ENCODE results near the gene ZDHHC14. TPM values are rescaled to one million over a fixed set of nuclear protein-coding genes. Genes with fewer than 3 reads are reported as not detected.
A peak's percentile ranks its signal among the peaks of the same experiment; 100 is the strongest.

The ZDHHC14 gene
- total RNA-seq, 1 donor from 2014 or later, result 6.8 TPM

GRCh38 chr6:157534134-157534871 is 153.3 kb downstream of the ZDHHC14 start:
- Histone ChIP-seq H3K4me3 (ENCODE audit: low read length in 3 of 3) (no peak overlapping the region), H3K4me1 (ENCODE audit: control insufficient read depth in 3 of 3, insufficient read depth in 3 of 3, low read length in 3 of 3) (peaks cover 29 to 61% (median 41%) of the 10 kb centered on the region in 3 donors), H3K9ac (ENCODE audit: low read depth in 1 of 3, low read length in 3 of 3) (no peak overlapping the region), H3K27me3 (ENCODE audit: control insufficient read depth in 3 of 3, insufficient read depth in 3 of 3, low read length in 3 of 3) (no peaks in the 10 kb centered on the region), H3K9me3 (ENCODE audit: control insufficient read depth in 3 of 3, low read length in 3 of 3) (no peaks in the 10 kb centered on the region), H3K36me3 (ENCODE audit: control insufficient read depth in 3 of 3, insufficient read depth in 3 of 3, low read length in 3 of 3) (no peaks in the 10 kb centered on the region), H3K27ac (ENCODE audit: low read depth, low read length) (no peak overlapping the region)

DNA sequence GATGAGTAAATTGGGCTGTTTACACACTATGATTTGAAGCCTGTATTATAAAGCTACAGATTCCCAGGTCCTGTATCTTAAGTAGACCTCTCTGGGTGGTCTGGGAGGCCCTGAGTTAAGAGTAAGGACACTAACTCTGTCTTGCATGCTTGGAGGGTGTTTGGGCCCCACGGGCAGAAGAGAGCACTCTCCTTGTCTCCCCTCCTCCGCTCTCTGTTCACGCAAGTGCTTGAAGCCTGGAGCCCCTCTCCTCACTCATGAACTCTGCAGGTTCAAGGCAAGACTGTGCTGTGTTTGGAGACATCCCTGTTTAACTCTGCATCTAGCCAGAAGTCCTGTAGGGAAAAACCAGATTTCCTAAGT is 154.0 kb downstream of the ZDHHC14 start:
- Histone ChIP-seq H3K27ac (ENCODE audit: low read depth, low read length) (peak overlapping the region; percentile 34), H3K9ac (ENCODE audit: low read depth in 1 of 3, low read length in 3 of 3) (peak overlapping the region in 1 of 3 donors; percentile 58), H3K27me3 (ENCODE audit: control insufficient read depth in 3 of 3, insufficient read depth in 3 of 3, low read length in 3 of 3) (no peaks in the 10 kb centered on the region), H3K9me3 (ENCODE audit: control insufficient read depth in 3 of 3, low read length in 3 of 3) (no peaks in the 10 kb centered on the region), H3K36me3 (ENCODE audit: control insufficient read depth in 3 of 3, insufficient read depth in 3 of 3, low read length in 3 of 3) (no peaks in the 10 kb centered on the region), H3K4me1 (ENCODE audit: control insufficient read depth in 3 of 3, insufficient read depth in 3 of 3, low read length in 3 of 3) (peaks cover 31 to 63% (median 39%) of the 10 kb centered on the region in 3 donors), H3K4me3 (ENCODE audit: low read length in 3 of 3) (no peak overlapping the region)

- no peaks in the 10 kb centered on the region for H3K9me3 ChIP-seq (ENCODE audit: control insufficient read depth in 3 of 3, low read length in 3 of 3)
- peak overlapping the region in 1 of 3 donors; percentile 58 for H3K9ac ChIP-seq (ENCODE audit: low read depth in 1 of 3, low read length in 3 of 3)
These were observed 154.6 kb downstream of the ZDHHC14 start for GRCh38 chr6:157535340-157536222.

DNA sequence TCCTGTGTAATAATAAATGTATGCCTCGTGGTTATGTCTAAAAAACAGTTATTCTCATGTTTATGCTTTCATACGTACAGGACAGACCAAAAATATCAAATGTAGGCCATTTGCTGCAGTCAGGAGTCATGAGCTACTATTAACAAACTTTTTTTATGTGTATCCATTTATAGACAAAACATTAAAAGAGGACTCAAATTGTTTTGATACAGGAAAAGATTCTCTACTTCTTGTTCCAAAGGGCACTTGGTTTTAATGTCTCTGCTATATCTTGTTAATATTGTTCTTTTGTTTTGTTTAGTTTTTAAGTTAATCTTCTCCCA is 155.2 kb downstream of the ZDHHC14 start:
- Histone ChIP-seq H3K4me1 (ENCODE audit: control insufficient read depth in 3 of 3, insufficient read depth in 3 of 3, low read length in 3 of 3) (peaks cover 40 to 67% (median 47%) of the 10 kb centered on the region in 3 donors), H3K36me3 (ENCODE audit: control insufficient read depth in 3 of 3, insufficient read depth in 3 of 3, low read length in 3 of 3) (no peaks in the 10 kb centered on the region), H3K27ac (ENCODE audit: low read depth, low read length) (peak overlapping the region; percentile 34), H3K4me3 (ENCODE audit: low read length in 3 of 3) (no peak overlapping the region), H3K27me3 (ENCODE audit: control insufficient read depth in 3 of 3, insufficient read depth in 3 of 3, low read length in 3 of 3) (no peaks in the 10 kb centered on the region), H3K9me3 (ENCODE audit: control insufficient read depth in 3 of 3, low read length in 3 of 3) (no peaks in the 10 kb centered on the region), H3K9ac (ENCODE audit: low read depth in 1 of 3, low read length in 3 of 3) (no peak overlapping the region)

More at GRCh38 chr6:157535340-157536222, 154.6 kb downstream of the ZDHHC14 start:
- Histone ChIP-seq H3K4me1 (ENCODE audit: control insufficient read depth in 3 of 3, insufficient read depth in 3 of 3, low read length in 3 of 3) (peaks cover 37 to 68% (median 45%) of the 10 kb centered on the region in 3 donors), H3K4me3 (ENCODE audit: low read length in 3 of 3) (no peak overlapping the region), H3K27ac (ENCODE audit: low read depth, low read length) (peak overlapping the region; percentile 34), H3K36me3 (ENCODE audit: control insufficient read depth in 3 of 3, insufficient read depth in 3 of 3, low read length in 3 of 3) (no peaks in the 10 kb centered on the region), H3K27me3 (ENCODE audit: control insufficient read depth in 3 of 3, insufficient read depth in 3 of 3, low read length in 3 of 3) (no peaks in the 10 kb centered on the region)

GRCh38 chr6:157537556-157537955 is 156.6 kb downstream of the ZDHHC14 start:
- H3K9me3 ChIP-seq (ENCODE audit: control insufficient read depth in 3 of 3, low read length in 3 of 3), result no peaks in the 10 kb centered on the region
- no peaks in the 10 kb centered on the region for H3K36me3 ChIP-seq (ENCODE audit: control insufficient read depth in 3 of 3, insufficient read depth in 3 of 3, low read length in 3 of 3)
- peak overlapping the region in 1 of 3 donors; percentile 41 for H3K4me3 ChIP-seq (ENCODE audit: low read length in 3 of 3)
- H3K27ac ChIP-seq (ENCODE audit: low read depth, low read length), result peak overlapping the region; percentile 7
- peaks cover 46 to 71% (median 51%) of the 10 kb centered on the region in 3 donors for H3K4me1 ChIP-seq (ENCODE audit: control insufficient read depth in 3 of 3, insufficient read depth in 3 of 3, low read length in 3 of 3)
- no peaks in the 10 kb centered on the region for H3K27me3 ChIP-seq (ENCODE audit: control insufficient read depth in 3 of 3, insufficient read depth in 3 of 3, low read length in 3 of 3)
- no peak overlapping the region for H3K9ac ChIP-seq (ENCODE audit: low read depth in 1 of 3, low read length in 3 of 3)

DNA sequence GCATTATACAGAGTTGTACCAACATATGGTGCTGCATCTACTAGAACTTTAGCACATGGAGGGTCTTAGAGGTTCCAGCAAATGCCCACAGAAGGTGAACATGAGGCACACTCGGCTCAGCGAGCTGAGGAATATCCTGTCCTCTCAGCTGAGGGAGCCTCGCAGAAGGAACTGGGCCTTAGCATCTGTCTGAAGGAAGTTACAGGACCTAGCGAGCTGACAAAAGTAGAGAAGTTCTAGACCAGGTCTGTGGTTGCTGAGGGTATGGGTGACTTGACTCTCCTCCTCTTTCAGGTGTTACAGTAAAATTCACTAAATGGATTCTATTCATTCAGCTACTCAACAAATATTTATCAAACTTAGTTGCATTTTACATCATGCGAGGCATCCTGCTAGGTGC is 157.2 kb downstream of the ZDHHC14 start:
- peaks cover 45 to 73% (median 52%) of the 10 kb centered on the region in 3 donors for H3K4me1 ChIP-seq (ENCODE audit: control insufficient read depth in 3 of 3, insufficient read depth in 3 of 3, low read length in 3 of 3)
- H3K27me3 ChIP-seq (ENCODE audit: control insufficient read depth in 3 of 3, insufficient read depth in 3 of 3, low read length in 3 of 3), result no peaks in the 10 kb centered on the region
- H3K9ac ChIP-seq (ENCODE audit: low read depth in 1 of 3, low read length in 3 of 3), result no peak overlapping the region
- no peaks in the 10 kb centered on the region for H3K36me3 ChIP-seq (ENCODE audit: control insufficient read depth in 3 of 3, insufficient read depth in 3 of 3, low read length in 3 of 3)
- no peaks in the 10 kb centered on the region for H3K9me3 ChIP-seq (ENCODE audit: control insufficient read depth in 3 of 3, low read length in 3 of 3)
- no peak overlapping the region for H3K4me3 ChIP-seq (ENCODE audit: low read length in 3 of 3)
- H3K27ac ChIP-seq (ENCODE audit: low read depth, low read length), result peak overlapping the region; percentile 7

- Histone ChIP-seq H3K9ac (ENCODE audit: low read depth in 1 of 3, low read length in 3 of 3) (no peak overlapping the region), H3K9me3 (ENCODE audit: control insufficient read depth in 3 of 3, low read length in 3 of 3) (no peaks in the 10 kb centered on the region), H3K27me3 (ENCODE audit: control insufficient read depth in 3 of 3, insufficient read depth in 3 of 3, low read length in 3 of 3) (no peaks in the 10 kb centered on the region), H3K27ac (ENCODE audit: low read depth, low read length) (no peak overlapping the region), H3K4me1 (ENCODE audit: control insufficient read depth in 3 of 3, insufficient read depth in 3 of 3, low read length in 3 of 3) (peaks cover 41 to 68% (median 47%) of the 10 kb centered on the region in 3 donors), H3K36me3 (ENCODE audit: control insufficient read depth in 3 of 3, insufficient read depth in 3 of 3, low read length in 3 of 3) (peaks cover 0 to 3% (median 3%) of the 10 kb centered on the region in 3 donors), H3K4me3 (ENCODE audit: low read length in 3 of 3) (no peak overlapping the region)
These were observed 157.7 kb downstream of the ZDHHC14 start for GRCh38 chr6:157538698-157539097.

- Histone ChIP-seq H3K27ac (ENCODE audit: low read depth, low read length) (no peak overlapping the region), H3K36me3 (ENCODE audit: control insufficient read depth in 3 of 3, insufficient read depth in 3 of 3, low read length in 3 of 3) (peaks cover 0 to 3% (median 3%) of the 10 kb centered on the region in 3 donors), H3K4me1 (ENCODE audit: control insufficient read depth in 3 of 3, insufficient read depth in 3 of 3, low read length in 3 of 3) (peaks cover 41 to 63% (median 47%) of the 10 kb centered on the region in 3 donors)
These were observed 158.4 kb downstream of the ZDHHC14 start for GRCh38 chr6:157539421-157539822.

DNA sequence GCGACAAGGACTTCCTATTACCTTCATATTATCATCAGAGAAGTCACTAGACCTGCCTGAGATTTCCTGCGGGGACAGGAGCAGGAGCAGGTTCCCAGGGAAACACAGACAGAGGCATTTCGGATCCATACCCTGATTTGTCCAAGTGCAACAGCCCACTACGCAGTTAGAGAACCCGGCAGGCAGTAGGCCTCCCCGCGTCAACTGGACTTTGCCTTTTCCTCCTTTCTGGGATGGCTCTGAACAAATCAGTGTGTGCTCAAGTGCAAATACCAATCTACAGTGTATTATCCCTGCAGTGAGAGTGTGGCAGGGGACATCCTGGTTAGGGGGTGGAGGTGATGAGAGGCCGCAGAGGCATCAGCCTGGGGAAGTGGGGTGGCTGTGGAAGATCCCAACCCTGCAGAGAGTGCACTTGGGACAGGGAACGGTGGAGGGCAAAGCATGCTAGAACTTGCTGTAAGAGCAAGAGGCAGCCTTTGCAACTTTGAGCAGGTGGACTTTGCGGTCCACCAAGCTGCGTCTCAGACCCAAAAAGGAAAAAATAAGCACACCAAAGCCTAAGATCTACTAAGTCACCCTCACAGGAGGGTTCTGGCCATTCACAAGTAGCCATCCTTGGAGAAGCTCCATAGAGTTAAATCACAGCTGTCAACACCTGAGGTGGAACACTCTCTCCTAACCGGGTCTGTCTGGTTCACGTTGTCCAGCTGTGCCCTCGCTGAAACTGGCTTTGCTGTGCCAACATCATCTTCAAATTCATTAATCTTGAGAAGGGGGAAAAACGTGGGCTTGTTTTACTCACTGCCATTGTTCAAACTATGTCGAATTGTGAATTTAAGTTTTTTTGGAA is 159.1 kb downstream of the ZDHHC14 start:
- Histone ChIP-seq H3K36me3 (ENCODE audit: control insufficient read depth in 3 of 3, insufficient read depth in 3 of 3, low read length in 3 of 3) (peaks cover 0 to 3% (median 3%) of the 10 kb centered on the region in 3 donors), H3K9ac (ENCODE audit: low read depth in 1 of 3, low read length in 3 of 3) (no peak overlapping the region), H3K27ac (ENCODE audit: low read depth, low read length) (no peak overlapping the region), H3K4me3 (ENCODE audit: low read length in 3 of 3) (peak overlapping the region in 1 of 3 donors; percentile 6), H3K9me3 (ENCODE audit: control insufficient read depth in 3 of 3, low read length in 3 of 3) (no peaks in the 10 kb centered on the region), H3K27me3 (ENCODE audit: control insufficient read depth in 3 of 3, insufficient read depth in 3 of 3, low read length in 3 of 3) (no peaks in the 10 kb centered on the region), H3K4me1 (ENCODE audit: control insufficient read depth in 3 of 3, insufficient read depth in 3 of 3, low read length in 3 of 3) (peaks cover 38 to 59% (median 52%) of the 10 kb centered on the region in 3 donors)

More at GRCh38 chr6:157539421-157539822, 158.4 kb downstream of the ZDHHC14 start:
- Histone ChIP-seq H3K9me3 (ENCODE audit: control insufficient read depth in 3 of 3, low read length in 3 of 3) (no peaks in the 10 kb centered on the region), H3K9ac (ENCODE audit: low read depth in 1 of 3, low read length in 3 of 3) (no peak overlapping the region), H3K4me3 (ENCODE audit: low read length in 3 of 3) (no peak overlapping the region), H3K27me3 (ENCODE audit: control insufficient read depth in 3 of 3, insufficient read depth in 3 of 3, low read length in 3 of 3) (no peaks in the 10 kb centered on the region)

Measured in skeletal muscle tissue (tissue), 4 donors.